ENCODE measurements around the gene SETX.

- TF ChIP-seq CTCF (IDR thresholded peaks at IDR 0.05) (no peak), EZH2phosphoT487 (IDR thresholded peaks at IDR 0.05) (no peak)
Observed at GRCh38 chr9:132231019-132231701, 123.6 kb downstream of the SETX start.
